H1 (cell line): ENCODE data around the gene ZNF33A. TPM values are rescaled to one million over a fixed set of nuclear protein-coding genes. Genes with fewer than 3 reads are reported as not detected.

ENCODE experiments used
- ATF2 ChIP-seq: IDR thresholded peaks from 2 replicates; pipeline ENCODE4 v1.6.1; 2012; ENCODE audit warnings: low read length, inconsistent platforms
- CTCF ChIP-seq, 3 experiments: IDR thresholded peaks; 1 replicate in 2 of 3; 2 replicates in 1 of 3; pipeline versions ENCODE4 v1.5.1 to v1.6.1; 2011; ENCODE audit warnings: low read length in 3 of 3, mild to moderate bottlenecking in 3 of 3, inconsistent platforms in 2 of 3, low read depth in 1 of 3, moderate library complexity in 1 of 3; ENCODE audit not compliant: insufficient read depth in 1 of 3; ENCODE audit errors: control extremely low read depth in 1 of 3
- JUND ChIP-seq: IDR thresholded peaks from 2 replicates; pipeline ENCODE4 v1.6.1; 2011; ENCODE audit warnings: mild to moderate bottlenecking, improper control_type of control experiment, low read length
- MAX ChIP-seq: IDR thresholded peaks from 2 replicates; pipeline ENCODE4 v1.6.1; 2012; ENCODE audit warnings: inconsistent platforms
- PHF8 ChIP-seq: fragments of 200-600 bp; sonication (generic); conservative IDR thresholded peaks from 2 replicates; pipeline ENCODE4 v1.7.1; 2012; ENCODE audit warnings: low read depth, mild to moderate bottlenecking, inconsistent platforms, low read length, moderate library complexity
- POLR2A ChIP-seq, 2 experiments: IDR thresholded peaks; 1 replicate in 1 of 2; 2 replicates in 1 of 2; pipeline ENCODE4 v1.6.1; 2011; ENCODE audit warnings: low read depth in 2 of 2, low read length in 2 of 2, mild to moderate bottlenecking in 2 of 2; ENCODE audit errors: control extremely low read depth in 1 of 2
- RFX5 ChIP-seq: IDR thresholded peaks from 2 replicates; pipeline ENCODE4 v1.6.1; 2011; ENCODE audit warnings: low read depth, low read length, improper control_type of control experiment, borderline replicate concordance
- SP1 ChIP-seq: IDR thresholded peaks from 2 replicates; pipeline ENCODE4 v1.6.1; 2011; ENCODE audit warnings: low read depth, low read length
- TBP ChIP-seq: IDR thresholded peaks from 2 replicates; pipeline ENCODE4 v1.6.1; 2011; ENCODE audit warnings: low read depth, low read length, improper control_type of control experiment
- polyA plus RNA-seq, 7 experiments: library from polyadenylated mRNA; depleted of rRNA in 3 of 7; stranded (reverse) in 5 of 7; unstranded in 2 of 7; fragments of >200 nt in 5 of 7; fragments of 200-250 nt in 2 of 7; gene quantifications; 1 replicate in 5 of 7; 2 replicates in 1 of 7; 4 replicates in 1 of 7; pipeline versions ENCODE4 v1.2.1 to v1.2.3, GENCODE V29; 2011 to 2013; ENCODE audit warnings: missing spikeins in 2 of 7, mixed read lengths in 2 of 7
- total RNA-seq: library from RNA; stranded (reverse); fragmentation: NEBNext Ultra II Directional; extraction: Animal tissue kit (Norgen Biotek cat#: 25700); gene quantifications from 2 replicates; pipeline ENCODE4 v1.2.1, GENCODE V29; 2021

Gene ZNF33A
- total and polyA plus RNA-seq, 2 of the 8 experiments (the other 6 are each of a cell fraction or from before 2014, with no cell fraction given) = 6.0 to 48.3 TPM

GRCh38 chr10:37976091-37976879 lies 34.2 kb upstream of the ZNF33A start, which contains the start of gene ZNF25 (continued):
- TF ChIP-seq RFX5 (no peak), POLR2A (IDR thresholded peaks at IDR 0.05; ENCODE audit: control extremely low read depth in 1 of 2, low read depth in 2 of 2, low read length in 2 of 2) (peak in 1 of 2 experiments; percentile 77; a peak in 2 of 3 replicates), MAX (no peak), SP1 (no peak), ATF2 (peak; percentile 62; the same call in 1 of the 2 replicates), JUND (peak; percentile 66), TBP (0 out of 2 replicates have a peak, but pooled peaks have one; percentile 22), CTCF (IDR thresholded peaks at IDR 0.05; ENCODE audit: control extremely low read depth in 1 of 3, insufficient read depth in 1 of 3, low read depth in 1 of 3, low read length in 3 of 3) (peak; percentile 78 to 94 (median 84)), PHF8 (peak; percentile 87)
- TF ChIP-seq, all 59 proteins: peak for 20
